ENCODE results near the gene LSM10.

Gene LSM10

GRCh38 chr1:36397378-36398230, at the start of gene LSM10:
Gene LSM10, minus strand, starts transcription at chr1:36397908. Its CDS starts 3,779 bp downstream, at chr1:36394129.
- no peak for FAIRE-seq

- no peak for FAIRE-seq
These were observed 49.7 kb upstream of the LSM10 start for GRCh38 chr1:36447450-36447849.

- FAIRE-seq: no peak
These were observed 49.0 kb upstream of the LSM10 start for GRCh38 chr1:36446746-36447145.

- FAIRE-seq: no peak
These were observed 48.6 kb upstream of the LSM10 start for GRCh38 chr1:36446271-36446670.

- FAIRE-seq: no peak
These were observed 45.6 kb upstream of the LSM10 start for GRCh38 chr1:36443297-36443696.

GRCh38 chr1:36442337-36442736, 44.6 kb upstream of the LSM10 start:
- FAIRE-seq: no peak

GRCh38 chr1:36440646-36441045, 42.9 kb upstream of the LSM10 start:
- FAIRE-seq: no peak

GRCh38 chr1:36440044-36440443, 42.3 kb upstream of the LSM10 start:
- no peak for FAIRE-seq

GRCh38 chr1:36438715-36439114, 41.0 kb upstream of the LSM10 start:
- no peak for FAIRE-seq

- no peak for FAIRE-seq
These were observed 39.1 kb upstream of the LSM10 start for GRCh38 chr1:36436821-36437220.

- FAIRE-seq: no peak
These were observed 35.4 kb upstream of the LSM10 start for GRCh38 chr1:36433102-36433501.

GRCh38 chr1:36432616-36433015, 34.9 kb upstream of the LSM10 start:
- FAIRE-seq: no peak

GRCh38 chr1:36425791-36426190, 28.1 kb upstream of the LSM10 start:
- no peak for FAIRE-seq

GRCh38 chr1:36421649-36422048, 23.9 kb upstream of the LSM10 start:
- FAIRE-seq: no peak

GRCh38 chr1:36420836-36421317, 23.2 kb upstream of the LSM10 start:
- no peak for FAIRE-seq

- no peak for FAIRE-seq
These were observed 22.7 kb upstream of the LSM10 start for GRCh38 chr1:36420409-36420808.

GRCh38 chr1:36419569-36419968, 21.9 kb upstream of the LSM10 start:
- FAIRE-seq: no peak

GRCh38 chr1:36419140-36419539, 21.4 kb upstream of the LSM10 start:
- FAIRE-seq: no peak

GRCh38 chr1:36417931-36418330, 20.2 kb upstream of the LSM10 start:
- FAIRE-seq: no peak

GRCh38 chr1:36415661-36416326, 18.1 kb upstream of the LSM10 start:
- FAIRE-seq: no peak

- FAIRE-seq: no peak
These were observed 16.7 kb upstream of the LSM10 start for GRCh38 chr1:36414384-36414783.

GRCh38 chr1:36411674-36412648, 14.3 kb upstream of the LSM10 start:
- no peak for FAIRE-seq

GRCh38 chr1:36408479-36408878, 10.8 kb upstream of the LSM10 start:
- no peak for FAIRE-seq
